Stimulated activated naive CD8-positive, alpha-beta T cell treated with anti-CD3 and anti-CD28 coated beads, Interleukin-15, amount 100 ng/mL, for 72 hours (primary cell): ENCODE results near the gene SHISA4.
"Not testable (repeated sequence)": the region's sequence is repeated elsewhere in the genome, so short reads cannot be mapped to it uniquely, and the experiment has no call there.

Experiments
- ATAC-seq: fragments of 150-1000 bp; cut with Tn5 transposase; 2 replicates; pipeline ENCODE4 v1.10.0; 2021; ENCODE audit warnings: mild to moderate bottlenecking, moderate library complexity
- DNase-seq, 2 donors: peaks; one replicate each; pipeline ENCODE4 v3.0.0; 2021 to 2022
- H3K27ac Mint-ChIP-seq, 2 donors: one replicate each; pipeline ENCODE4 v1.8.0; 2022; ENCODE audit warnings: mild to moderate bottlenecking in 2 of 2, mixed read lengths in 2 of 2, moderate library complexity in 2 of 2
- H3K27me3 Mint-ChIP-seq: one replicate; pipeline ENCODE4 v1.8.0; 2022; ENCODE audit warnings: mixed read lengths
- H3K4me1 Mint-ChIP-seq: one replicate; pipeline ENCODE4 v1.8.0; 2022; ENCODE audit warnings: mild to moderate bottlenecking, mixed read lengths
- H3K4me3 Mint-ChIP-seq, 2 donors: one replicate each; pipeline ENCODE4 v1.8.0; 2022; ENCODE audit warnings: mild to moderate bottlenecking in 2 of 2, mixed read lengths in 2 of 2, moderate library complexity in 1 of 2
- H3K9me3 Mint-ChIP-seq, 2 donors: one replicate each; pipeline ENCODE4 v1.8.0; 2022; ENCODE audit warnings: mixed read lengths in 2 of 2

Gene SHISA4

DNA sequence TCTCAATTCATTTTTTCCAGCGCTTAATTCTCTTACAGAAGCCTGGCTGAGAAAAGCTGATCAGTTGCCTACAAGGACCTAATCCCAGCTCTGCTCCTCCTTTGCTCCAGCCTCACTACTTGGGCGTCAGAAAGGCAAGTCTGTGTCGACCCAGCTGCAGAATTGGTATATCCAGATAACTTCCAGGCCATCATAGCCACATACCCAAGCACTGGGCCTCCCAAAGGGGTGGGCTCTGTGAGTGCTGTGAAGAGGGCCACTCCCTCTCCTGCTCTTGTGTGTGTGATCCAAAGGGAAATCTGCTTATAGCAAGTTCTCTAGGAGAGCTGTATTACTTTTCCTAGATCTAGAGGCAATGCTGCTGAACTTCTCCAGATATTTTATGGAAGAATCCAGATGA, 39.6 kb downstream of the SHISA4 start:
- ATAC-seq = no peak
- H3K9me3 Mint-ChIP-seq = no peaks in the 10 kb centered on the region
- H3K27me3 Mint-ChIP-seq = no peaks in the 10 kb centered on the region
- DNase-seq = no peak
- no peak overlapping the region for H3K27ac Mint-ChIP-seq
- H3K4me3 Mint-ChIP-seq = no peak overlapping the region
- H3K4me1 Mint-ChIP-seq = no peaks in the 10 kb centered on the region

DNA sequence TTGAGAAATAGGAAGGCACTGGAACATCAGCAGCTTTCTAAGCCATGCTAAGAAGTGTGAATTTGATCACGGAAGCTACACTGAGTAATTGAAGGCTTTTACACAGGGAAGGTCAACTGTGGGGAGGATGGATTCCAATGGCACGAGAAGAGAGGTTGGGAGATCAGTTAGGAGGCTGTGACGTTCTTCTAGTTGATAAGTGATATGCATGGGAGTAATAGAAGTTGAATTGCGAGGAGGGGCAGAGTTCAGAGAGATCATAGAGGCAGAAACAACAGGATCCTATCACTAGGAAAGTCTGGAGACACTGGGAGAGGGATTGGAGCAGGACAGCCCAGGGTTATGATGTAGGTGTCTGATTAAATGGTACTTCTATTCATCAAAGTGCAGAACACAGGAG, 41.4 kb downstream of the SHISA4 start:
- DNase-seq (no peak), ATAC-seq (no peak)
- Mint-ChIP-seq H3K4me1 (no peaks in the 10 kb centered on the region), H3K27ac (no peak overlapping the region), H3K4me3 (no peak overlapping the region), H3K9me3 (no peaks in the 10 kb centered on the region), H3K27me3 (peaks cover 11% of the 10 kb centered on the region)

GRCh38 chr1:201930803-201931202, 42.1 kb downstream of the SHISA4 start:
- Mint-ChIP-seq H3K4me3 (no peak overlapping the region), H3K27me3 (peaks cover 11% of the 10 kb centered on the region), H3K4me1 (no peaks in the 10 kb centered on the region), H3K9me3 (no peaks in the 10 kb centered on the region), H3K27ac (no peak overlapping the region)
- no peak for ATAC-seq
- DNase-seq = no peak

DNA sequence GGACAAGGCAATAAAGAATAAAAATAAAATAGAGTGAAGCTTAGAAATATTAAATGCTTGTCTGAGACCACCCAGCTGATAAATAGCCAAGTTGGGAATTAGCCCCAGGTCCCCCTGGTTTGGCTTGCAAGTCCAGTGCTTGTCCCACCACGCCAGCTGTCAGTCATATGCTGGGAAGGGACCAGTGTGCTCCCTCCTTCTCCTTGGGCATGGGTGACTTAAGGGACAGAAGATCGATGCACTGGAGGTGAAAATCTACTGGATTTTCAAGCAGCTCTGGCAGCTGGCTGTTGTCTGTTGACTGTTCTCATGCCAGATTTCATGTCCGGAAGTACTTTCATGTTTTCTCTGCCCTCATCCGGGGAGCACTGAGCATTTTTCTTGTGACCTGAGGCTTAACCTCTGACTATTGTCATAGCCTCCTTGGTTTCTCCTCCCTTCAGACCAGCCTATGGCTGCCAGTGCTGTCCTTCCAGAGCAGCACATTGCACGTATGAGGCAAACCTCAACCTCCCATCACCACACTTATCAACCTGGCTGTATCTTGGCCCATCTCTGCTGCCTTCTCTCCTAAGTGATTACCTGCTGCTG, 45.2 kb downstream of the SHISA4 start:
- H3K27me3 Mint-ChIP-seq = peaks cover 11% of the 10 kb centered on the region
- no peaks in the 10 kb centered on the region for H3K9me3 Mint-ChIP-seq
- no peak overlapping the region for H3K27ac Mint-ChIP-seq
- DNase-seq (no peak), ATAC-seq (no peak)
- no peak overlapping the region for H3K4me3 Mint-ChIP-seq
- H3K4me1 Mint-ChIP-seq = no peaks in the 10 kb centered on the region

- H3K9me3 Mint-ChIP-seq = no peaks in the 10 kb centered on the region
- no peaks in the 10 kb centered on the region for H3K4me1 Mint-ChIP-seq
- H3K4me3 Mint-ChIP-seq = no peak overlapping the region
- ATAC-seq = no peak
- peaks cover 12% of the 10 kb centered on the region for H3K27me3 Mint-ChIP-seq
- no peak overlapping the region for H3K27ac Mint-ChIP-seq
- DNase-seq = no peak
Measured at GRCh38 chr1:201937624-201938213, 49.0 kb downstream of the SHISA4 start.

- H3K9me3 Mint-ChIP-seq = no peaks in the 10 kb centered on the region
- DNase-seq (no peak), ATAC-seq (no peak)
- no peak overlapping the region for H3K4me3 Mint-ChIP-seq
- H3K27ac Mint-ChIP-seq = no peak overlapping the region
- no peaks in the 10 kb centered on the region for H3K4me1 Mint-ChIP-seq
- H3K27me3 Mint-ChIP-seq = peaks cover 20% of the 10 kb centered on the region
Measured at GRCh38 chr1:201938440-201939035, 49.8 kb downstream of the SHISA4 start.

- no peak overlapping the region for H3K27ac Mint-ChIP-seq
Measured at GRCh38 chr1:201939148-201939547, 50.5 kb downstream of the SHISA4 start.

DNA sequence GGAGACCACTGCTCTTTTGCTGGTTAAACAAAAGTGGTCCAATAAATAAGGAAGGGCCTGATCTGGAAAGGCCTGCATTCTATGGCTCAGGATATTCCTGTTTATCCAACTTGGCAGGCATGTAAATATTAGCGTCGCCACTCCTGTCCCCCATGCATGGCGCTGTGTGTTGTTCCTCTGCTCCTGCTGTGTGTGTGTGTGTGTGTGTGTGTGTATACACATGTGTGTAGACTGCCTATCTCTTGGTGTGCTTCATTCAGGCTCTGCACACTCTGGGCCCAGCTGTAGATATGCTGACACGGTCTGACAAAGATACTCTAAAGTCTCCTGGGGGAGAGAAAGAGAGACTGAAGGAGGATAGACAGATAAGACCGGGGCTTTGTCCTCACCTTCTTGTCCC, 50.9 kb downstream of the SHISA4 start:
- ATAC-seq = no peak
- Mint-ChIP-seq H3K4me1 (no peaks in the 10 kb centered on the region), H3K9me3 (no peaks in the 10 kb centered on the region), H3K4me3 (no peak overlapping the region), H3K27me3 (peaks cover 24% of the 10 kb centered on the region), H3K27ac (no peak overlapping the region)
- no peak for DNase-seq

More at GRCh38 chr1:201939148-201939547, 50.5 kb downstream of the SHISA4 start:
- Mint-ChIP-seq H3K4me3 (no peak overlapping the region), H3K4me1 (no peaks in the 10 kb centered on the region), H3K9me3 (no peaks in the 10 kb centered on the region), H3K27me3 (peaks cover 24% of the 10 kb centered on the region)
- DNase-seq = no peak
- no peak for ATAC-seq

DNA sequence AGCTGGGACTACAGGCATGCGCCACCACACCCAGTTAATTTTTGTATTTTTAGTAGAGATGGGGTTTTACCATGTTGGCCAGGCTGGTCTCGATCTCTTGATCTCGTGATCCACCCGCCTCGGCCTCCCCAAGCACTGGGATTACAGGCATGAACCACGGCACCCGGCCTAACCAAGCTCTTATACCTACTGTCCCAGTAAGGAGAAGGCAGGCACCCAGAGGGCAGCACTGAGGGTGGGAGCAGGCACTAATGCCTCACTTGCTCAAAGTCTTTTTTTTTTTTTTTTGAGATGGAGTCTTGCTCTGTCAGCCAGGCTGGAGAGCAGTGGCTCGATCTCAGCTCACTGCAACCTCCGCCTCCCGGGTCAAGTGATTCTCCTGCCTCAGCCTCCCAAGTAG, 51.6 kb downstream of the SHISA4 start:
- not testable (repeated sequence) for H3K27ac Mint-ChIP-seq, DNase-seq, ATAC-seq, H3K4me1 Mint-ChIP-seq, H3K4me3 Mint-ChIP-seq, H3K9me3 Mint-ChIP-seq
- peaks cover 25% of the 10 kb centered on the region for H3K27me3 Mint-ChIP-seq

DNA sequence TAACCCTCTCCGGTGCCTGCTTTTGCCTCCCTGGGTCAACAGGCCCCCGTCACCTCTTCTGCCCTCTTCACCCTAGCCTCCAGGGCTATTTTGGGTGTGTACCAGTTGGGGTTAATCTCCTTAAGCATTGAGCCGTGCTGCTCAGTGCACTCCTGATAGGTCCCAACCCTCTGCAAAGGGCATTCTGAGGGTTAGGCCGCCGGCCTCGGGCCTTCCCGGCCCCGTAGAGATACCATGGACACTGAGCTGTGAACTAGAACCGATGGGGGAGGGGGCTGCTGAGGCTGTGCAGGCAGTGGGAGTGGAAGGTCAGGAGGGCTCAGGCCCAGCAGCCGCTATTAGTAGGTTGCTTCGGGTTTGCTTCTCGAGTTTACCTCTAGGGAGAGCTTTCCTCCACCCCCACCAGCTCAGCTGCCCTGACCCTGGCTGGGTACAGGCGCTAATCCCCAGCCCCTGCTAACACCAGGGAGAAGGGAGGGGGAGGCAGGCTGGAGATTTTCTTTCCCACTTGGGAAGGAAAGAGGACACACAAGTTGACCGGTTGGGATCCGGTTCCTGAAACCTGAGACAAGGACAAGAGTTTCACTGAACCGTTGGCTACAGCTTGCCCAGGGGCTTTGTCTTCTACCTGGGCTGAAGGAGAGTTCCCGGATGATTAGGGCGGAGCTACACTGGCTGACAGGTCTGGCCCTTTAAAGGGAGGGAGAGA, 52.9 kb downstream of the SHISA4 start:
- ATAC-seq (no peak), DNase-seq (no peak)
- no peak overlapping the region for H3K27ac Mint-ChIP-seq
- H3K4me1 Mint-ChIP-seq = peaks cover 15% of the 10 kb centered on the region
- H3K4me3 Mint-ChIP-seq = no peak overlapping the region
- peaks cover 38% of the 10 kb centered on the region for H3K27me3 Mint-ChIP-seq
- H3K9me3 Mint-ChIP-seq = no peaks in the 10 kb centered on the region

GRCh38 chr1:201942129-201942495, 53.4 kb downstream of the SHISA4 start:
- no peak overlapping the region for H3K4me3 Mint-ChIP-seq
- H3K27ac Mint-ChIP-seq = no peak overlapping the region
- H3K9me3 Mint-ChIP-seq = no peaks in the 10 kb centered on the region
- DNase-seq (no peak), ATAC-seq (no peak)
- H3K4me1 Mint-ChIP-seq = peaks cover 21% of the 10 kb centered on the region
- peaks cover 43% of the 10 kb centered on the region for H3K27me3 Mint-ChIP-seq
